ENCODE data around the gene RAD51B. TPM values are rescaled to one million over a fixed set of nuclear protein-coding genes. Genes with fewer than 3 reads are reported as not detected.
A peak's percentile ranks its signal among the peaks of the same experiment; 100 is the strongest.

The RAD51B gene
- total RNA-seq, 4 donors from 2014 or later, result 12.6 to 26.4 (median 16.7) TPM

- peaks cover 4 to 76% (median 39%) of the 10 kb centered on the region in 4 donors for H3K4me1 ChIP-seq
- TF ChIP-seq POLR2A (IDR thresholded peaks at IDR 0.05), result no peak
- TF ChIP-seq EP300 (IDR thresholded peaks at IDR 0.05), result no peak
- no peak for TF ChIP-seq CTCF (IDR thresholded peaks at IDR 0.05)
- DNase-seq (ENCODE audit: low spot score in 2 of 2), result peak in 1 of 2 donors; percentile 8
- no peaks in the 10 kb centered on the region for H3K36me3 ChIP-seq
- peak overlapping the region; percentile 14 to 85 (median 60) for H3K27ac ChIP-seq
- 41 to 58% methylated on average over 3 of the region's 3 CpGs for whole genome bisulfite sequencing, 2 donors
- no peaks in the 10 kb centered on the region for H3K9me3 ChIP-seq
- no peaks in the 10 kb centered on the region for H3K27me3 ChIP-seq
- no peak overlapping the region for H3K4me3 ChIP-seq
Observed at GRCh38 chr14:68553311-68553710, 733.7 kb downstream of the RAD51B start.

DNA sequence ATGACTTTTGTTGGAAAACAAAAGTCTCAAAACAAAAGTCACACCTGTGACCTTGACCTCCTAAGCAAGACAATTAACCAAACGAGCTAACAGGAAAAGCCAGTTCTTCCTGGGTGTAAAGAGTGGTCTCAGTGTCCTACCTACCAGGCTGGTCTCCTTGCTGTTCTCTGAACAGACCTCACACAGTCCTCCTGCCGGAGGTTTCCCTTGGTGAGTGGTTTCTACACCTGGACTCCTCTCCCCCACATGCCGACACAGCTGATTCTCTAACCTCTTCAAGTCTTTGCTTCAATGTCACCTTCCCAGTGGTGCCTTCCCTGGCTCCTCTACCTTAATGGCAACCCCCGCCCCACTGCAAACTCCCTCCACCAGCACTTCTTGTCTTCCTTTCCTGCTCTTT is 734.7 kb downstream of the RAD51B start:
- Histone ChIP-seq H3K27me3 (no peaks in the 10 kb centered on the region), H3K27ac (peak overlapping the region in 2 of 4 donors; percentile 82 to 85), H3K4me1 (peaks cover 0 to 67% (median 30%) of the 10 kb centered on the region in 4 donors), H3K36me3 (no peaks in the 10 kb centered on the region), H3K4me3 (no peak overlapping the region), H3K9me3 (no peaks in the 10 kb centered on the region)
- no peak for DNase-seq (ENCODE audit: low spot score in 2 of 2)
- 81 to 88% methylated on average over 4 of the region's 4 CpGs for WGBS, 2 donors
- TF ChIP-seq POLR2A (IDR thresholded peaks at IDR 0.05) (no peak), EP300 (IDR thresholded peaks at IDR 0.05) (no peak), CTCF (IDR thresholded peaks at IDR 0.05) (no peak)

- TF ChIP-seq POLR2A (IDR thresholded peaks at IDR 0.05), result no peak
- TF ChIP-seq EP300 (IDR thresholded peaks at IDR 0.05), result no peak
- TF ChIP-seq CTCF (IDR thresholded peaks at IDR 0.05), result no peak
- Histone ChIP-seq H3K4me1 (peaks cover 0 to 55% (median 16%) of the 10 kb centered on the region in 4 donors), H3K4me3 (no peak overlapping the region), H3K36me3 (no peaks in the 10 kb centered on the region), H3K27me3 (no peaks in the 10 kb centered on the region), H3K9me3 (no peaks in the 10 kb centered on the region), H3K27ac (peak overlapping the region in 1 of 4 donors; percentile 82)
- no peak for DNase-seq (ENCODE audit: low spot score in 2 of 2)
- WGBS, 2 donors, result 95 to 97% methylated on average over 4 of the region's 4 CpGs
Observed at GRCh38 chr14:68556253-68556652, 736.7 kb downstream of the RAD51B start.

GRCh38 chr14:68557648-68558047 is 738.1 kb downstream of the RAD51B start:
- whole genome bisulfite sequencing, 2 donors, result 83 to 84% methylated on average over 2 of the region's 2 CpGs
- Histone ChIP-seq H3K4me3 (no peak overlapping the region), H3K4me1 (peaks cover 0 to 57% (median 22%) of the 10 kb centered on the region in 4 donors), H3K27ac (no peak overlapping the region), H3K27me3 (no peaks in the 10 kb centered on the region), H3K36me3 (no peaks in the 10 kb centered on the region), H3K9me3 (no peaks in the 10 kb centered on the region)
- no peak for DNase-seq (ENCODE audit: low spot score in 2 of 2)
- no peak for TF ChIP-seq CTCF (IDR thresholded peaks at IDR 0.05)
- TF ChIP-seq POLR2A (IDR thresholded peaks at IDR 0.05), result no peak
- TF ChIP-seq EP300 (IDR thresholded peaks at IDR 0.05), result no peak

- no peak overlapping the region for H3K4me3 ChIP-seq
- H3K4me1 ChIP-seq, result peaks cover 0 to 57% (median 20%) of the 10 kb centered on the region in 4 donors
- H3K27ac ChIP-seq, result no peak overlapping the region
- H3K36me3 ChIP-seq, result no peaks in the 10 kb centered on the region
- WGBS, 2 donors, result 87 to 92% methylated on average over 11 of the region's 11 CpGs
- DNase-seq (ENCODE audit: low spot score in 2 of 2), result no peak
- no peak for TF ChIP-seq POLR2A (IDR thresholded peaks at IDR 0.05)
- TF ChIP-seq EP300 (IDR thresholded peaks at IDR 0.05), result no peak
- TF ChIP-seq CTCF (IDR thresholded peaks at IDR 0.05), result no peak
- no peaks in the 10 kb centered on the region for H3K9me3 ChIP-seq
- H3K27me3 ChIP-seq, result no peaks in the 10 kb centered on the region
Observed at GRCh38 chr14:68558096-68558495, 738.5 kb downstream of the RAD51B start.

All from tibial nerve (tissue), 4 donors.